ENCODE measurements around the gene TRNT1.
A peak's percentile ranks its signal among the peaks of the same experiment; 100 is the strongest.

The TRNT1 gene

DNA sequence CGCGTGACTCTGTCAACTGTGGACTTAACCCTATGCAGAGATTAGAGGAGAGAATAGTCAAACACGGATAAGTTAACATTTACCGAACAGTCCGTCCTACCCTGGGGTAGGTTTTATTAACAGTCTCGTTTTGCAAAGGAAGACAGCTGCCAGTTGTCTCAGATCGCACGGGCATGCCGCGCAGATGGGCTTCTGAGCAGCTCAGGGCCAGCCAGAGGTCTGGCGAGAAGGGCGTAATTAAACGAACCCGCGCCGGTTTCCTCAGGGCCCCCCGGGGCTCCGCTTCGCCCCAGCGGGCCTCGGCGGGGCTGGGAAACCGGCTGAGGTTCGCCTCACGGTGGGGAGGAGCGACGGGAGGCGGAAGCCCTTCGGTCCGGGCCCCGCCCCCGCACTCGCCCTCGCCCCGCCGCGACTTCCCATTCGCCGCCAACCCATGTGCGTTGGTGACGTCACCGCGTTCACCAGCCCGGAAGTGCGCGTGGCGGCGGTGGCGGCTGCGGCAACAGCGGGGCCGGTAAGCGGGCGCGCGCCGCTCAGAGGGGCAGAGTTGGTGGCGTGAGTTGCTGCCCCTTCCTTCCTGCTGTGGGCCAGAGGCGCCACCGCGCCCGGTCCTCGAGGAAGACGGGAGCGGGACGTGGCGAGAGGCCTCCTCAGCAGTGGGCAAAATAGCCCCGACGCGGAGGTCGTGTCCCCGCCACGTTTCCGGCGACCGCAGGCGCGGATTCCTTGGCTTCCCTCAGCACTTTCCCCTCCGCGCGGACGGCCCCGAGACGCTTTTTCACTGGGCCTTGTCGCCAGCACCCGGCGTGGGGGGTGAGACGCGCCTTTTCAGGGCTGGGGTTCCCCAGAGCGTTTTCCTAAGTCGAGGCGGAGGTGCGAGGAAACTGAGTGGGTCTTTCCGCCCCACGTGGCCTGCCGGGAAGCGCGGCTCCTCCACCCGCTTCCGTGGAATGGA, at the start of gene TRNT1:
TSS of gene TRNT1 (plus strand) at position 464 of the 955 bp plus-strand sequence. CDS start 2,101 bp downstream, outside the sequence.
- peak; percentile 97 to 99 (median 99) for DNase-seq

DNA sequence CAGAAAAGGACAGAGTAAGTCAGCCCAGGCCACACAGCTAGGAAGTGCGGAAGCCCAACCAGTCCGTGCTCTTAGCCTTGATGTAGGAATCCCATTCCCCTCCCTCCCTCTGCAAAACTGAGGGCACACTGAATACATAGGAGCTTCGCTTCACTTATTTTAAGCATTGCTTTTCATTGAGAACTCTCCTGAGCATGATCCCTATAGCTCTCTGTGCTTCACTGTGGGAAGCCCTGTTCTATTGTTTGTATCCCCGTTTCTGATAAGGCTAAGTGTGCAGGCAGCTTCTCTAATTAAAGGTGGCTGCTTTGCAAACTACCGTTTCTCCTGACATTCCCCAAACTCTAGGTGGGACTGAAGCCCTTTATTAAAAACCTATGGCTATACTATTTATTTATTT, 46.4 kb upstream of the TRNT1 start:
- DNase-seq, result no peak

DNA sequence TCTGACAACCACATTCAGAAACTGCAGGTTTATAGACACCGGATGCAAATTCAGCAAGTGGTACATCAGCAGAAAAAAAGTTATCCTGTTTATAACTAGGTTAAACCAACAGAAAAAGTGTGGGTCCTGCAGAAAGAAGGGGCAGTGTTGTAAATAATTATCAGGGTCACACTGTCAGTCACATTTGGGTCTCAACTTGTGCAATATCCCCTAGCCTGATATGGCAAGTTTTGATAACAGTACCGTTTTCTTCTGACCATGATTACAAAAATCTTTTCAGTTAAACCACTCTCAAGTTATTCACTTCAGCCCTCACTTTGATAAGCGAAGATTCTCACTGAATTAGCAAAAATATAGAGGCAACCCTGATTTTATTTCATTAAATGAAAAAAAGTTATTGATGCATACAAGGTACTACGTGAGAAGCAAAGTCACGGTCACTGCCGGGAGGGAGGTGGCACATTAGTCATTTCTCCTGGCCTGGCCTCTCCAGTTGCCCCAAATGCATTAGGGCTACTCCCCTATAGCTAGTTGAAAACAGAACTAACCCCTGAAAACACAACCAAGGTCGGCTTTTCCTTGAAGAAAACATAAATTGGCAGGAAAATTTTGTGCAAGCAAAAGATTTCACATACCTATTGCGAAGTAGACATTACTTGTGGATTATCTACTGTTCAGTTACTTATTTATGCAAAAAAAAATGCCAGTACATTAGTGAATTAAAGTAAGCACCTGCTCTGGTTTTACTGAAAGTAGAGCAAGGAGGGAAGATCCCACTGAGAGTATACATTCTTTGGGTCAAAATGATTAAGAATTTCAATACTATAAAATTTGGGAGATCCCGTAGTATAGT, 45.1 kb upstream of the TRNT1 start:
- no peak for DNase-seq

DNA sequence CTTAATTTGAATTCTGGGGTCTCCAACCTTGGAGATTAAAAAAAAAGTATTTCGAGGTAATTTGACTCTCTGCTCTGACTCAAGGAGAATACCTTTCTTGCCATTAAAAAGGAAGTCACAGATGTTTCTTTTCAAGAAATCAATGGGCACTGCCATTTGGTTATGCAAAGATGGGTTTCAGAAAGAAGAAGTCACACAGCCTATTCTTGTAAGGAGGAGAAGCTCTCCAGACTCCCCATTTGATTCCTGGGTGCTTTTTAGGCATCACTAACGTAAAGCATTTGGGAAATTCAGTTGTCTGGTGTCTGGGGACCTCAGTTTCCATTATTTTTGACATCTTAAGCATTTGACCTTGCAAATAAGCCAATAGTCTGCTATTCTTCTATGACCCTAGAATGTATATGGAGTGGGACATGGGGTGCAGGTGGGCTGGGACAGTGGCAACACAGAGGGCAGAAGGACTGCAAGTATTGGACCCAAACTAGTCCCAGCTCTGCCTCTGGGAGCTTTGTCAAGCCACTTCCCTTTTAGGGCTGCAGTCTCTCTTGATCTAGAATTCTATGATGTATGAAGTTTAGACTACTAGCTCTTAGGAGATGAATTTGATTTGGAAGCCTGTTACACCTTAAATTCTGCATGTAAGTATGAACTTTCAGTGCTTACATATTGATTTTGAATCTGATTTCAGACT, 44.4 kb upstream of the TRNT1 start:
- DNase-seq, result no peak

DNA sequence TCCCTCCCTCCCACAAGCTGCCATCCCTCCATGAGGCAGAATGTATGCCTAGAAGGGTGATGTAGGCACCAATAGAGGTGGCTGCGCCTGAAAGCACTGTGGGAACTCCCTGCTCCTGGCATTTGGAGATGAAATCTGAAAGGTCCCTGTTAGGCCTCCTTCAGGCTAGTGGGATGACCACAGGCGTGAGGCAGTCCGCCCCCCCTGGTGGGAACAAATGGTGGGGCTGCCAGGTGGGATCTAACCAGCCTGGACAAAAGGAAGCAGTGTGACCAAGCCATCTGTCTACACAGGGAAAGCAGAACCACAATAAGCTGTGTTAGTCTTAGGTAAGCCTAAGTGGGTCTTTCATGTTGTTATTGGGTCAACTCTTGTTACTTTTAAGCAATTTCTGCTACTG, 41.9 kb upstream of the TRNT1 start:
- DNase-seq, result no peak

DNA sequence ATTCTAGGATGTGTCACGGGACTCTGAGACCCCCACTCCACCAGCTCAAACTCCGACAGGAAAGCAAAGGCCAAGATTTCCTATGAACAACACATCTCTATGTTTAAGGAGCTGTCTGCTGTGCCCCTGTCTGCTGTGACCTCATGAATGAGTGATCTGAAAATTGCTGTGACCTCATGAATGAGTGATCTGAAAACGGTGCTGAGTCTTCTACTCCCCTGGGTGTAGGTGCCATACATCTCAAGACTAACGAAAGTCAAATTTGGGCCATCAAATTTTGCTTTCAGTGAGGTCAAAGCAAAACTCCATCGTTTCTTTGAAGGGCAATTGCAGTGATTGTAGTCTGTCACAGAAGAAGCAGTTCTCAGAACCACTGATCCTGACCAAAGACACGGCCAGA, 41.0 kb upstream of the TRNT1 start:
- no peak for DNase-seq

DNA sequence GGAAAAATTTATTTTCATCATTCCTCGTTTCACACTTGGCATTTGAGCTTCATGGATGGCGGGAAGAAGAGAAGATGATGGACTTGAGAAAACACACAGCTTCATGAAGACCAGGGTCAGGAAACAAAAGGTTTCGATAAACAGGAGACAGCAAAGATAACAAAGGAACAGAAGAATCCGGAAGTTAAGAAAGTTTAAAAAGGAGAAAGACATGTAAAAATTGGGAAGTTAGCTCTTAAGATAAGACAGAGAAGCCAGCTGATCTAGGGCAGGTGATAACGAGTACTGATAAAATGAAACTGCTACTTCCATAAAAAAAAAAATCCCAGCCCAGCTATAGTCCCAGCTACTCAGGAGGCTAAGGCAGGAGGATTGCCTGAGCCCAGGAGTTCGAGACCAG, 40.5 kb upstream of the TRNT1 start:
- no peak for DNase-seq

DNA sequence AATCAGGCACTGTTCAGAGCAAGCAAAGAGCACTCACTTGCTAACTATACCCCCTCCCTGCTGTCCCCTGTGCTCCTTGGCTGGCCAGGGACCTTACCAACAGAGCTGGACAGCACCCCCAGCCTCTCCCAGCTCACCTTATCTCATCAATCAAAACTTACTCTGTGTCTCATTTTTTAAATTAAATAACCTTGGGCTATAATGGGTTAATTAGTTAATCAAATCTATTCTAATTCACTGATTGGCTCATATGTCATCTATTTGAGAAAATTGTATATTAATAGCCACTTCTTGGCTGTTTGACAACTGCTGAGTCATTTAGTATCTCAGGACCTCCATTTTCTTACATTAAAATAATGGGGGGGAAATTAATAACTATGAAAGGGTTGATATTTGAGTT, 39.5 kb upstream of the TRNT1 start:
- DNase-seq, result no peak

DNA sequence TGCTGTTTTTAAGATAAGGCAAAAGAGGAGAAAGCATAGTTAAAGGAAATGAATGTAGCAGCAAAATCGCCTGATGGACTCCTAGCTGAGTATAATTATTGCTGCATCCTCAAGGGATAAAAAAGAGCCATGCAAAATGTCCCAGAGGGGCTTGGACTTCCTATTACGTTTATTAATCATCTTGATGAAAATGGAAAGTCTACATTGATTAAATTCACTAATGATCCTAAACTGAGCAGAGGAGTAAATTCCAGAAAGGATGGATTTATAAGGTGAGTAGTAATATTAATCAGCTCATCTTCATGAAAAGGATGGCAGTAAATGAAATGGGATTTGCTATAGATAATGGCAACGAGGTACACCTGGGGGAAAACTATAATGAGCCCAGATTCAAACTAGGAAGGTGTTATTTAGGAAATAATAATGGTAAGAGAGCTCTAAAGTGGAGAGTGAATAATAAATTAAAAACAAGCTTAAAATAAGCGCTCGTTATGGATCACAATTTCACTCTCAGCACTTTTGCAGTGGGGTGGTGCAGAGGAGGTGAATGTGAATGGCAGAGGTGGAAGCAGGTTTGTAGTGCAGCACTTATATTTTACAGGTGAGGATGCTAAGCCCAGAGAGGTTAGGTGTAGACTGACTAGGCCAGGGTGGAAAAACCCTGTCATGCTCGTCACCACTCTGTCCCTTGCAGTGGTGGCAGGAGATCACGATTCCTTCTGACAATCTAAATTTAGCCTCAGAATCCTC, 38.8 kb upstream of the TRNT1 start:
- DNase-seq, result no peak

DNA sequence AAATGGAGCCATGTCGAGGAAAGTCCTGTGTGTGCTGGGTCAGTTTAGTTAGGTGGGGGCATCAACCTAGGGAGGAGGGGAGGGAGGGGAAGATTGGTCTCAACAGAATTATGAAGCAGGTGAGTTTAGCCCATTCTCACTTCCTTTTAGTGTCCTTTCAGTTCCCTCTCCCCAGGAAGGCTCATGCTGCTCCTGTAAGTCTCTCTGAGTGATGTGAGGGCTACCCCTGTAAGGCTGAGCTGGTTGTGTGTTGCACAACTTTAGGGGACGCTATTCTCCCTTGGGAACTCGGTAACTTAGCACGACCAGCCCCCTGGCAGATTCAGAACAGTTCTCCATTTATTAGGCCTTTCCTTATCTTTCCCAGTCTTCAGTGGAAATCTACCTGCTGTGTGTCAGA, 37.7 kb upstream of the TRNT1 start:
- DNase-seq, result no peak

DNA sequence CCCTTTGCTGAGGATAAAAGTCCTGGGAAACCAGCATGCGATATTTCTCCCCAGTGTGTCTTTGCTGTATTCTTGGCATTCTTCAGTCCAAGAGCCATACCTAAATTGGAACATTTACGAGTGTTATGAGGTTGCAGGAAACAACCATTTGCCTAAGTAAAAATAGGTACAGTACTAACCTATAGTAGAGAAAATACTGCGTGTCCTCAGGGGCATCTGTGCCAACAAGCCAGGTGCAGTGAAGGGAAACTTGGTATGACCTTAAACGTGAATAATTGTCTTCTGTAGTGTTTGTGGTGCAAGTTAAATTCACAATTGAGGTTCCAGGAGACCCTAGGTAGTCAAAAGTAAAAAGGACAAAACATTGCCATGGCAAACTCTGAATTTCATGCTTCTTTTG, 28.8 kb upstream of the TRNT1 start:
- no peak for DNase-seq

DNA sequence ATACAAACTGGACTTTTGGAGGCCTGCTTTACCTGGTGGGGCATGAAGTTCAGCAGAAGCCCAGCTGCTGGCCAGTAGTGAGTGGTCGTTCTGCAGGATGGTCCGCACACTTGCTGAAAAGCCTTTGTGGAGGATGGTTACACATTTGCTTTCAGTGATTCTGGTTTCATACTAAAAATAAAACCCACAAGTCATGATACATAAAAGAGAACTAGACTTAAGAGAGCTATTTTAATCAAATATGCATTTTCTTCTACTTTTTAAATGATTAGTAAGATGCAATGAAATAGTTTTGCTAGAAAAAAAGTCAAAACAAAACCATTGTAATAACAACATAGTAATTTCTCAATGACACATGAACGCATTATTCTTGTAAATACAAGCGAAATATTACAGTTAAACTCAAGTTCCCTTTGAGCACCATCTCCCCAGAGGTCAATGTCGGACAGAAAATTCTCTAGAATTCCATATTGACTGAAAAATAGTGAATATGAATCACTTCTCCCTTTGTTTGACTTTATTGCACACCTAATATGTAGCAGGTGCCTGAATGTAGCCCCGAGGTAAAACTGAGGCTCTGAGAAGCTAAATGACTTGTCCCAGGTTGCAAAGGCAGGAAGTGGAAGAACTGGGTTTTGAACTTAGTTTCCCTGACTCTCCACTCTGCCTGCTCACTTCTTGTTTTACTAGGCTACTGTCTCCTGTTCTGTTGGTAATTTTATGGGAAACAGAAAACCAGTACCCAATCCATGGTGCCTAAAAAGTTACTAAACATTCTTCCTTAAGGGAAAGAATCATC, 24.9 kb upstream of the TRNT1 start:
- DNase-seq, result no peak

DNA sequence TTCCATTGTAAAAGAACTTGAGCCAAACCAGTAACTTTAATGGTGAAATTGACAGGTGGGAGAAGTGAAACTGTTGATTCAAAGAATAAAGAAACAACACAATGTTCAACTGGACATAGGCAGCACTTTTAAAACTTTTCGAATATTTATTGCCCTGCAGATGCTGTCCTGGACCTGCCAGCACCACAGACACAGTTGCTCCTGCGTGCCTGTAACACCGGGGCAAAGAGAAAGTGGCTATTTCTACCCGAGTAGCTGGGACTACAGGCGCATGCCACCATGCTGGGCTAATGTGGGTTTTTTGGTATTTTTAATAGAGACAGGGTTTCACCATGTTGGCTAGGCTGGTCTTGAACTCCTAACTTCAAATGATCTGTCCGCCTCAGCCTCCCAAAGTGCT, 24.0 kb upstream of the TRNT1 start:
- no peak for DNase-seq

DNA sequence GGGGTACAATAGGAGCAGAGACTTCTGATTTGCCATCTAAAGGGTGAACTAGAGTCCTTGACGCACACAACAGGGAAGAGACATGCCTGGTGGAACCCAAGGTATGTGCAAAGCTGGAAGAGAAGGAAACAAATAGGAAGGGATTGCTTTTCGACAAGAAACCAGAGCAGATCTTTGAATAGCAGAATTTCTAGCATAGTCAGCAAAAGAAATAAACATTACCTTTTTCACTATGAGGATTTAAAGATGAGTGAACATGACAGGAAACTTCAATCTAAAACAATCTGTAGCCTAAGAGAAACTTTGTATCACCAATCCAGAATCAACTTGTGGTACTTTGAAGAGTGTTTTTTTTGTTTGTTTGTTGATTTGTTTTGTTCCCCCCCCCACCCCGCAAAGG, 21.5 kb upstream of the TRNT1 start:
- no peak for DNase-seq

DNA sequence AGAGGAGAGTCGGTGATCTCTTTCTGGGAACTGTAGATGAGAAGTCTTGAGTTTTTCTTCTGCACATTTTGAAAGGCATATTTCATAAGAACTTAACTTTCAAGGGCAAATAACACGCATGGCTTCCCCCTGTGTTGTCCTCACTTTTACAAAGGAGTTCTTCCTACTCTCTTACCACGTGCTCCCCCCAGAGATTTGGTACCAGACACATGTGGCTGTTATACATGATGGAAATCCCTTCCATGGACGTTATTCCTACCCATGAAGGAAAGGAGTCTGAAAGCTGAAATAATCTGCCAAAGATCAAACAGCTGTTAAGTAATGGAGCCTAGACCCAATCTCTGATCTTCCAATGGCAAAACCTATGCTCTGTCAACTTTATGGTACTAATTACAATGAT, 20.9 kb upstream of the TRNT1 start:
- DNase-seq, result no peak

DNA sequence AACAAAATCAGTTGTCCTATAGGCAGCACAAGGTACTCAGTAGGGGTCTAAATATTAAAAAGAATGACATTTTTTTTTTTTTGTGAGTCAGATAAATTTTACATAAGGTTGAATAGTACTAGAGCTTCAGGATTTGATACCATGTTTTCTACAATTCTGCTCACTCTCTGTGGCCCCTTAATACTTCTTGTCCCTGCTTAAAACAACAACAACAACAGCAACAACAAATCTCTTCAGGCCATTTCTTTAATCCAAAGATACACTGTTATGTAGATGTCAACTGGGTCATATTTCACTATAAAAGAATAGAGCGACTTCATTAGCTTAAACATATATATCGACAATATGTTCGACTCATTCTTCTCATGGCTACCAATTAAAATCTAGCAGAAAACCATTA, 19.6 kb upstream of the TRNT1 start:
- no peak for DNase-seq

DNA sequence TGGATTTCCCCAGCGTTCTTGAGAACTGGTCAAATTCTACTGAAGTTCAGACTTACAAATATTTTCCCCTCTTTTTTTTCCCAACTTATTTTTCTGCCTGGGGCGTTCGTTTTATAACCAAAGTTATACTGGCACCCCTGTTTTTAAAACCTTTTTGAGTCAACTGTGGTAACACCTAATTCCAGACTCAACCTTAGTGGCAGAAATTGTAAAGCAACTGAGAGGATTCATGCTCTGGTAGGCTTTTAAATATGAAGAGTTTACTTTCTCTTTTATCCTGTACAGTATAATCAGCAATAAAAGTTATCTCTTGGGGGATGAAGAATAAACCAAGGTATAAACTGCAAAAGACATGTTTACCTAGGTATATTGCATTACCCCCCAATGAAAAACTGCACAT, 18.9 kb upstream of the TRNT1 start:
- no peak for DNase-seq

DNA sequence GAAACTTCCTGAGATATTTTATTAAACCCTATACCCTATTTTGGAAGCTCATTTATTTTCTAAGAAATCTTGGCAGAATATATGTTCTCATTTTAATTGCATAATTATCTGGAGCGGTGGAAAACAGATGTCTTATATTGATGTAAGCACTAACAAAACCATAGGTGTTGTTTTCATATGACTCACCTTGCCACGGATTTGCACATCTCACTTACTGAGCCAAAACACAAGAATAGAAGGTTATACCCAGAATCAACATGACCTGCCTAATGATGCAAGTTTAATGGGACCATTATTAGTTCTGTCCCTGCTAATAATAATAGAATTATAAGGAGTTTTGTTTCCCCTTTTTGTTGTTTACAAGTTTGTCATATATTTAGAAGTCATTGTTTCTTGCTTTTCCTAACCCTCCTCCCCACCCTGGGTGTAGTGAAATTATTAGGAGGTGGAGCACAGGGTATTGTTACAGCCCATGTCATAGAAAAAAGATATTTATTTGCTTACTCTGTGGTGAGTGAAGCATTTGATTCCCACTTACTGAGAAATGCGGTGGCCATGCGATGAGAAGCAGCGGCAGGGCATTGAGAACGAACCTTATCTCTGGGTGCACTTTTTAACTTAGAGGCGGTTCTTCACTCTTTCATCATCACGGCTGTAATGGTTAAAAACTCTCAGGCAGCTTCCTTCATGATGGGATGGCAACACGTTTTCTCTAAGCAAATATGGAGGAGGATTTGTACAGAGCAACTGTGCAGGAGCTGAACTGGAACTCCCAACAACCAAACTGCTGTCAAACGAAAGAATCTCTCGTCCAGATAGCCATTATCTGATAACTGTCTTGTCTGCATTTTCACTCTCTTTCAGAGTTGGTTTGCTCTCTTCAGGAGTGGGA, 17.1 kb upstream of the TRNT1 start:
- no peak for DNase-seq

DNA sequence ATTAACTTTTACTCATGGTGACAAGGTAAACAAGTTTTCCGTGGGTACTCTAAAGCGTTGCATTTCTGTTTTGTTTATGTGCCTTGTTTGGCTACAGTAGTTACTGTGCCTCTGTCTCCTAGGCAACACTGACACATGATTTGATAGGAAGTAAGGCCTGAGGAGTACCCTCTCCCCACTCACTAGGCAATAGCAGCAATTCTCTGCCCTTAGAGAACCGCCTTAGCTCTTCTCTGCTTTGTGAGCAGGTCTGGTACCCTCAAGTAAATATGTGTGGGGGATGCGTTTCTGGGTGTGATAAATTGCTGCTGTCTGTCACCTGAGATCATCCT, 16.5 kb upstream of the TRNT1 start, which contains the start of gene IL5RA:
TSS of gene IL5RA (minus strand) at position 76 of the 332 bp plus-strand sequence. CDS start 5,390 bp downstream, outside the sequence.
- DNase-seq, result no peak

DNA sequence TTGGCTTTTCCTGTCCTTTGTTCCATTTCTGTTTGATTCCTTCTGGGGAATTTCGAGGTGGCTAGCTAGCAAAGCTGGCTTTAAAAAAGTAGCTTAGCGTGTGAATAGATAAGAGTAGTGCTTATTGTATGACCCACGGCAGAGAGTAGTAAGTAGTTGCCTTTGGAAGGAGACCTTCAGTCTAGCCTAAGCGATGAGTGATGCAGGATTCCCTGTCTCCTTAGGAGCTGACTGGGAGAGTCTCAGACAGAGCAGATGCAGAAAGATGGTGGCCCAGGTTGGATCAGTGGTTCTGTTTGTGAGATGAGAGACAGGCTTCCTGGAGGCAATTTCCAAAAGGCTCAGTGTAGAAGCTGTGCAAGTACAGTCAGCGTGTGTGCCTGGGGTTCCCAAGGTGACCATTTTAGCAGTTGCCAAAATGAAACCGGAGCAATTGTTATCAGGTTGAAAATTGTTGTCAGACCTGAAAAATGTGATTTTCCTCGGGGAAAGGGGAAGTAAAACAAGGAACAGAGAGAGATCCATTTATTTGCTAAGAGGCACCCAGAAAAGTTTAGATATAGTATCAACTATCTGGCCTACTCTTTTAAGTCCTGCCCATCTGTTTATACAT, 15.9 kb upstream of the TRNT1 start:
- no peak for DNase-seq

All from suppressor macrophage treated with lipopolysaccharide for 1 hour (primary cell).